AG04450 (cell line): ENCODE results near the gene CMKLR1. TPM values are rescaled to one million over a fixed set of nuclear protein-coding genes. Genes with fewer than 3 reads are reported as not detected.
A peak's percentile ranks its signal among the peaks of the same experiment; 100 is the strongest.

Experiments
- CTCF ChIA-PET: fragments of 300-600, 350-600 bp; formaldehyde crosslinking; extraction: SDS; loops from one replicate; lab custom pipeline; 2022; ENCODE audit warnings: antibody characterized with exemption, inconsistent platforms; lab: Charles Lee
- POLR2A ChIA-PET: fragments of 350-600 bp; formaldehyde crosslinking; extraction: SDS; loops from one replicate; lab custom pipeline; 2021; ENCODE audit warnings: antibody characterized with exemption, inconsistent platforms; lab: Yijun Ruan, JAX
- DNase-seq: peaks from one replicate; pipeline ENCODE4 v3.0.0-alpha.2; 2011; ENCODE audit warnings: low read depth, low spot score
- H3K27ac ChIP-seq: one replicate; pipeline ENCODE4 v1.5.1; 2012; ENCODE audit warnings: low read depth, low read length, control low read depth
- H3K27me3 ChIP-seq: one replicate; pipeline ENCODE4 v1.6.0; 2012; ENCODE audit warnings: low read length; ENCODE audit not compliant: control insufficient read depth, insufficient read depth
- H3K4me3 ChIP-seq: 2 replicates; pipeline ENCODE4 v1.5.1; 2011; ENCODE audit warnings: mild to moderate bottlenecking, low read depth, low read length, control low read depth
- H3K9me3 ChIP-seq: 2 replicates; pipeline ENCODE4 v1.5.1; 2012; ENCODE audit warnings: low read length; ENCODE audit not compliant: control insufficient read depth, insufficient read depth
- polyA plus RNA-seq: library from polyadenylated mRNA; depleted of rRNA; stranded (reverse); fragments of >200 nt; gene quantifications from 2 replicates; pipeline ENCODE4 v1.2.3, GENCODE V29; 2011
- TF ChIP-seq, protein P1 (sequence below): IDR thresholded peaks from 2 replicates; pipeline ENCODE4 v1.5.1; 2011; ENCODE audit warnings: low read depth, low read length, control low read depth, inconsistent platforms

Gene CMKLR1
- polyA plus RNA-seq, 1 experiment: 0.12 TPM

- ChIA-PET POLR2A (no interaction called here), CTCF (no interaction called here)
- DNase-seq: no peak
- TF ChIP-seq, protein P1, sequence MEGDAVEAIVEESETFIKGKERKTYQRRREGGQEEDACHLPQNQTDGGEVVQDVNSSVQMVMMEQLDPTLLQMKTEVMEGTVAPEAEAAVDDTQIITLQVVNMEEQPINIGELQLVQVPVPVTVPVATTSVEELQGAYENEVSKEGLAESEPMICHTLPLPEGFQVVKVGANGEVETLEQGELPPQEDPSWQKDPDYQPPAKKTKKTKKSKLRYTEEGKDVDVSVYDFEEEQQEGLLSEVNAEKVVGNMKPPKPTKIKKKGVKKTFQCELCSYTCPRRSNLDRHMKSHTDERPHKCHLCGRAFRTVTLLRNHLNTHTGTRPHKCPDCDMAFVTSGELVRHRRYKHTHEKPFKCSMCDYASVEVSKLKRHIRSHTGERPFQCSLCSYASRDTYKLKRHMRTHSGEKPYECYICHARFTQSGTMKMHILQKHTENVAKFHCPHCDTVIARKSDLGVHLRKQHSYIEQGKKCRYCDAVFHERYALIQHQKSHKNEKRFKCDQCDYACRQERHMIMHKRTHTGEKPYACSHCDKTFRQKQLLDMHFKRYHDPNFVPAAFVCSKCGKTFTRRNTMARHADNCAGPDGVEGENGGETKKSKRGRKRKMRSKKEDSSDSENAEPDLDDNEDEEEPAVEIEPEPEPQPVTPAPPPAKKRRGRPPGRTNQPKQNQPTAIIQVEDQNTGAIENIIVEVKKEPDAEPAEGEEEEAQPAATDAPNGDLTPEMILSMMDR: no peak
- Histone ChIP-seq H3K9me3 (no peaks in the 10 kb centered on the region; the same call in 1 of the 2 replicates), H3K27ac (no peak overlapping the region), H3K27me3 (peaks cover 10% of the 10 kb centered on the region), H3K4me3 (no peak overlapping the region)
Measured at GRCh38 chr12:108340037-108340436, 926 bp upstream of the CMKLR1 start.

DNA sequence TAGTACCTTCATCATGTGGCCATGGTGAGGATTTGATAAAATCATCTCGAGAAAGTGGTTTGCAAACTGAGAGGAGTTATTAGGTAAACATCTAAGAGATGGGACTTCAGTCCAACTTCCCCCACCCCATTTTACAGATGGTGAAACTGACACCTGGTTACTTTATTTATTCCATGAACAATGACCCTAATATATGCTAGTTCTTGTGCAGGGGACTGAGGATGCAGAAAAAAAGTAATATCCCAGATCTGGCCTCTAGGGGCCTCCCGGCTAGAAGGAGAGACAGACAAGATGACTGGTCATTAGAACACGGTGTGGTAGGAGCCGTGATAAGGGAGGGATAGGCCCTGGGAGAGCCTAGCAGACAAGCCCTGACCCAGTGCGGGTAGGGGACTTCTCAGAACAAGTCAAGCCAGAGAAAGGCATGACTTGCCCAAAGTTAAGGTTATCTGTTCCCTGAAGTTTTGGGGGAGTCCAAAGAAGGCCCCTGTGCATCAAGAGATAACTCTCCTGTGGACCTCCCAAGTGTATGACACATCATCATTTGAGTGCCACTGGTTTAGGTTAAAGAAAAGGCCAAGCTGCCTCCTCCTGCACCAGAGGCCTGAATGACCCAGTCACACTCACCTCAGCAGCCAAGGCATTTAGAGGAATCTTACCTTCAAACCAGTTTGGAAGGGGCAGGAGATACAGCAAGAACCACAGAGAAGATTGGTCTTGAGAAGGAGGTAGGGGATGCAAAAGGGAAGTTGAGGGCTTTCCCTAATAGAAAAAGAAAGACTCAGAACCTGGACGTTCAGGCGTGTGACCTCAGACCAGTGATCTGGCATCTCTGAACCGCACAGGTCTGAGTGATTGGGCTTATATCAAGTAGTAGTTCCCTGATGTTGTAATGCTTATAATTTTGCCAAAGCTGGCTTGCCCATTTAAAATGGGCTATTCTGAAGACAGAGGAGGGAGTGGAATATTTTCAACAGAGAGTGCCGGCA is 1.6 kb downstream of the CMKLR1 start:
- H3K4me3 ChIP-seq: no peak overlapping the region
- H3K27me3 ChIP-seq: peaks cover 10% of the 10 kb centered on the region
- DNase-seq: no peak
- no peaks in the 10 kb centered on the region; the same call in 1 of the 2 replicates for H3K9me3 ChIP-seq
- ChIA-PET CTCF (no interaction called here), POLR2A (no interaction called here)
- TF ChIP-seq, protein P1: peak; percentile 55
- H3K27ac ChIP-seq: no peak overlapping the region

GRCh38 chr12:108335349-108336119 is 3.6 kb downstream of the CMKLR1 start:
- TF ChIP-seq, protein P1: no peak
- Histone ChIP-seq H3K4me3 (no peak overlapping the region), H3K27ac (no peak overlapping the region), H3K9me3 (no peaks in the 10 kb centered on the region; the same call in 1 of the 2 replicates), H3K27me3 (peaks cover 10% of the 10 kb centered on the region)
- DNase-seq: no peak
- POLR2A ChIA-PET: no interaction called here
- CTCF ChIA-PET: no interaction called here

- Histone ChIP-seq H3K27me3 (peaks cover 4% of the 10 kb centered on the region), H3K27ac (no peak overlapping the region), H3K4me3 (no peak overlapping the region), H3K9me3 (no peaks in the 10 kb centered on the region)
- POLR2A ChIA-PET: no interaction called here
- DNase-seq: no peak
- CTCF ChIA-PET: no interaction called here
- TF ChIP-seq, protein P1: no peak
Measured at GRCh38 chr12:108333898-108334699, 5.0 kb downstream of the CMKLR1 start.
